K562 (cell line): ENCODE data around the gene GHRH. TPM values are rescaled to one million over a fixed set of nuclear protein-coding genes. Genes with fewer than 3 reads are reported as not detected.

ENCODE experiments used
- ARID1B ChIP-seq: fragments of 450-650 bp; IDR thresholded peaks from 2 replicates; pipeline ENCODE4 v1.6.1; 2016; ENCODE audit warnings: antibody characterized with exemption, mild to moderate bottlenecking, inconsistent platforms
- CREB3 ChIP-seq: fragments of 450-650 bp; conservative IDR thresholded peaks from 2 replicates; pipeline ENCODE4 v1.6.1; 2016; ENCODE audit warnings: missing genetic modification characterization, low read depth, mild to moderate bottlenecking, missing compliant biosample characterization, moderate library complexity
- ESRRA ChIP-seq: fragments of 450-650 bp; IDR thresholded peaks from 2 replicates; pipeline ENCODE4 v1.6.1; 2014; ENCODE audit warnings: low read depth, mild to moderate bottlenecking, moderate library complexity, borderline replicate concordance
- HIVEP1 ChIP-seq: fragments of 250-450 bp; sonication (Bioruptor Pico); IDR thresholded peaks from 2 replicates; pipeline ENCODE4 v1.4.0; 2020; ENCODE audit warnings: mild to moderate bottlenecking
- POLR2AphosphoS5 ChIP-seq: IDR thresholded peaks from 2 replicates; pipeline ENCODE4 v1.6.1; 2011; ENCODE audit warnings: mild to moderate bottlenecking, low read depth, low read length, moderate library complexity; ENCODE audit not compliant: control insufficient read depth, insufficient read depth
- YBX1 ChIP-seq: fragments of 450-650 bp; IDR thresholded peaks from 2 replicates; pipeline ENCODE4 v1.7.1; 2016; ENCODE audit warnings: mild to moderate bottlenecking
- ZBED1 ChIP-seq: IDR thresholded peaks from 2 replicates; pipeline ENCODE4 v1.6.1; 2014
- ZBTB9 ChIP-seq: fragments of 450-650 bp; formaldehyde crosslinking; IDR thresholded peaks from 2 replicates; pipeline ENCODE4 v1.4.0; 2020; ENCODE audit warnings: mild to moderate bottlenecking, moderate library complexity
- ZNF407 ChIP-seq: fragments of 450-650 bp; IDR thresholded peaks from 2 replicates; pipeline ENCODE4 v1.6.1; 2016; ENCODE audit warnings: low read depth
- polyA plus RNA-seq, 8 experiments: library from polyadenylated mRNA; depleted of rRNA in 4 of 8; stranded (reverse) in 5 of 8; unstranded in 3 of 8; fragments of >200 nt; fragmentation: Nextera tagmentation in 2 of 8; fragmentation: Illumina TruSeq in 1 of 8; extraction: Ambion mirVana in 2 of 8; extraction: Trizol in 1 of 8; gene quantifications; 2 replicates each; pipeline versions ENCODE4 v1.2.1 to v1.2.3, GENCODE V29; 2011 to 2014; ENCODE audit warnings: inconsistent platforms in 1 of 8, missing spikeins in 1 of 8
- total RNA-seq, 7 experiments: library from RNA; depleted of rRNA in 6 of 7; stranded (reverse); fragments of >200 nt in 6 of 7; fragmentation: Illumina TruSeq in 2 of 7; extraction: Trizol in 2 of 7; gene quantifications; 2 replicates each; pipeline versions ENCODE4 v1.2.1 to v1.2.3, GENCODE V29; 2011 to 2021; ENCODE audit warnings: low replicate concordance in 1 of 7
- TF ChIP-seq, protein P1 (sequence below): fragments of 250-450 bp; sonication (Bioruptor Pico); IDR thresholded peaks from 2 replicates; pipeline ENCODE4 v1.8.0; 2022; ENCODE audit warnings: moderate library complexity, mild to moderate bottlenecking, inconsistent platforms

GHRH gene
- total and polyA plus RNA-seq, 9 of the 15 experiments (the other 6 are each of a cell fraction or from before 2014, with no cell fraction given) = not detected

DNA sequence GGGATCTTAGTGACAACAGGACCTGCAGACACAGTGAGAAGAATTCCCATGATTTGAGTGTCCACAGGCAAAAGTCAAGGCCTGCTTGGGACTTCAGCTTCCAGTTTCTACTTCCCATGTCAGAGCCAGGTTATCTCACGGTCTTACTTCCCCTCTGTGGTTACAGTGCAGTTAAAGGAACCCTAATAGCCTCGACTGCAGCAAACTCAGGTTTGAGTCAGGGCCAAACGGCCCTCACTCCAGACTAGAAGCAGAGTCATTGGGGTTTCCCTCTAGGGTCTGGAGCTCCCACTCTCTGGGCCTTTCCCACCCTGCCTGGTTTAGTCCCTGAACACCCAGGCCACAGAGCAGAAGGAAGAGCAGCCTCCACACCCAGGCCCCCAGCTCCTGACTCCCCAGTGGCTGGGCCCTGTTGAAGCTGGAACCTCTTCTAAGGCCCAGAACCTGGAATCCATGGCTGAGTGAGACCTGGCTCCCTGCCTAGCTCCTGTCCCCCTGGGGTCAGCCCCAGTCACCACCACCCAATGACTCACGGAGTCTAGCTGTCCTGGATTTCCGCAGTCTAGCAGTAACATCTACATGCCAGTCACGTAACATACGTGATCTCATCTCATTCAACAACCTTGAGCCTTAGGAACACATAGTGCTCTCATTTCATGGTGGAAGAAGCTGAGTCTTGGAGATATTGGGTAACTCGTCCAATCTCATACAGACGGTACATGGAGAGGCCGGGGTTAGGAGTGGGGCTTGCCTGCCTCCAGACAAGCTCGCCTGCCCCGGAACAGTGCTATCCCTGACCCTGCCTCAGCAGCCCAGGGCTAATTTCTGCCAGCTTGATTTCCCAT is 9.2 kb upstream of the GHRH start (continued):
- TF ChIP-seq ZNF407 (no peak), POLR2AphosphoS5 (no peak), ZBTB9 (CRISPR knock-in tag) (0 out of 2 replicates have a peak, but pooled peaks have one; percentile 19), ARID1B (peak; percentile 43), HIVEP1 (CRISPR knock-in tag) (0 out of 2 replicates have a peak, but pooled peaks have one; percentile 18), ZBED1 (no peak), CREB3 (peak; percentile 73; the same call in 1 of the 2 replicates), ESRRA (peak; percentile 69; the same call in 1 of the 2 replicates), YBX1 (no peak)
- TF ChIP-seq, protein P1, sequence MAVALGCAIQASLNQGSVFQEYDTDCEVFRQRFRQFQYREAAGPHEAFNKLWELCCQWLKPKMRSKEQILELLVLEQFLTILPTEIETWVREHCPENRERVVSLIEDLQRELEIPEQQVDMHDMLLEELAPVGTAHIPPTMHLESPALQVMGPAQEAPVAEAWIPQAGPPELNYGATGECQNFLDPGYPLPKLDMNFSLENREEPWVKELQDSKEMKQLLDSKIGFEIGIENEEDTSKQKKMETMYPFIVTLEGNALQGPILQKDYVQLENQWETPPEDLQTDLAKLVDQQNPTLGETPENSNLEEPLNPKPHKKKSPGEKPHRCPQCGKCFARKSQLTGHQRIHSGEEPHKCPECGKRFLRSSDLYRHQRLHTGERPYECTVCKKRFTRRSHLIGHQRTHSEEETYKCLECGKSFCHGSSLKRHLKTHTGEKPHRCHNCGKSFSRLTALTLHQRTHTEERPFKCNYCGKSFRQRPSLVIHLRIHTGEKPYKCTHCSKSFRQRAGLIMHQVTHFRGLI (CRISPR knock-in tag) = 0 out of 2 replicates have a peak, but pooled peaks have one; percentile 1
